Nephron progenitor cell (in vitro differentiated cells): Measurements from ENCODE around the gene AGO3.

Source experiments
- DNase-seq: peaks from one replicate; pipeline ENCODE4 v3.0.0; 2021
- H3K27ac Mint-ChIP-seq: 2 replicates; pipeline ENCODE4 v1.8.0; 2021; ENCODE audit warnings: mild to moderate bottlenecking, moderate library complexity, mixed read lengths
- H3K27me3 Mint-ChIP-seq: 2 replicates; pipeline ENCODE4 v1.8.0; 2021; ENCODE audit warnings: mild to moderate bottlenecking, low read depth, mixed read lengths; ENCODE audit not compliant: poor library complexity
- H3K36me3 Mint-ChIP-seq: 2 replicates; pipeline ENCODE4 v1.8.0; 2021; ENCODE audit warnings: low read depth, mixed read lengths
- H3K4me1 Mint-ChIP-seq: 2 replicates; pipeline ENCODE4 v1.8.0; 2021; ENCODE audit warnings: mixed read lengths
- H3K4me3 Mint-ChIP-seq: 2 replicates; pipeline ENCODE4 v1.8.0; 2021; ENCODE audit warnings: mild to moderate bottlenecking, moderate library complexity, mixed read lengths
- H3K9me3 Mint-ChIP-seq: 2 replicates; pipeline ENCODE4 v1.8.0; 2021; ENCODE audit warnings: mild to moderate bottlenecking, moderate library complexity, mixed read lengths
- TF ChIP-seq, protein P1 (sequence below): fragments of 200-600 bp; sonication (generic); IDR thresholded peaks from 2 replicates; pipeline ENCODE4 v1.5.0; 2021; ENCODE audit warnings: antibody characterized with exemption

AGO3 gene

GRCh38 chr1:36093226-36093625, 162.3 kb downstream of the AGO3 start:
- no peak overlapping the region for H3K4me3 Mint-ChIP-seq
- TF ChIP-seq, protein P1, sequence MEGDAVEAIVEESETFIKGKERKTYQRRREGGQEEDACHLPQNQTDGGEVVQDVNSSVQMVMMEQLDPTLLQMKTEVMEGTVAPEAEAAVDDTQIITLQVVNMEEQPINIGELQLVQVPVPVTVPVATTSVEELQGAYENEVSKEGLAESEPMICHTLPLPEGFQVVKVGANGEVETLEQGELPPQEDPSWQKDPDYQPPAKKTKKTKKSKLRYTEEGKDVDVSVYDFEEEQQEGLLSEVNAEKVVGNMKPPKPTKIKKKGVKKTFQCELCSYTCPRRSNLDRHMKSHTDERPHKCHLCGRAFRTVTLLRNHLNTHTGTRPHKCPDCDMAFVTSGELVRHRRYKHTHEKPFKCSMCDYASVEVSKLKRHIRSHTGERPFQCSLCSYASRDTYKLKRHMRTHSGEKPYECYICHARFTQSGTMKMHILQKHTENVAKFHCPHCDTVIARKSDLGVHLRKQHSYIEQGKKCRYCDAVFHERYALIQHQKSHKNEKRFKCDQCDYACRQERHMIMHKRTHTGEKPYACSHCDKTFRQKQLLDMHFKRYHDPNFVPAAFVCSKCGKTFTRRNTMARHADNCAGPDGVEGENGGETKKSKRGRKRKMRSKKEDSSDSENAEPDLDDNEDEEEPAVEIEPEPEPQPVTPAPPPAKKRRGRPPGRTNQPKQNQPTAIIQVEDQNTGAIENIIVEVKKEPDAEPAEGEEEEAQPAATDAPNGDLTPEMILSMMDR, result no peak
- no peaks in the 10 kb centered on the region for H3K9me3 Mint-ChIP-seq
- no peak overlapping the region for H3K27ac Mint-ChIP-seq
- peaks cover 18% of the 10 kb centered on the region for H3K4me1 Mint-ChIP-seq
- no peak for DNase-seq
- peaks cover 18% of the 10 kb centered on the region for H3K36me3 Mint-ChIP-seq
- peaks cover 3% of the 10 kb centered on the region for H3K27me3 Mint-ChIP-seq

- Mint-ChIP-seq H3K36me3 (peaks cover 18% of the 10 kb centered on the region), H3K4me3 (no peak overlapping the region), H3K27ac (no peak overlapping the region), H3K27me3 (peaks cover 3% of the 10 kb centered on the region), H3K4me1 (peaks cover 18% of the 10 kb centered on the region), H3K9me3 (no peaks in the 10 kb centered on the region)
- TF ChIP-seq, protein P1, result no peak
- no peak for DNase-seq
Observed at GRCh38 chr1:36093929-36094328, 163.0 kb downstream of the AGO3 start.

- no peak overlapping the region for H3K27ac Mint-ChIP-seq
- H3K27me3 Mint-ChIP-seq, result peaks cover 3% of the 10 kb centered on the region
- H3K4me3 Mint-ChIP-seq, result no peak overlapping the region
- H3K4me1 Mint-ChIP-seq, result peaks cover 13% of the 10 kb centered on the region
- no peak for DNase-seq
- H3K9me3 Mint-ChIP-seq, result no peaks in the 10 kb centered on the region
- TF ChIP-seq, protein P1, result no peak
- peaks cover 18% of the 10 kb centered on the region for H3K36me3 Mint-ChIP-seq
Observed at GRCh38 chr1:36094621-36095061, 163.7 kb downstream of the AGO3 start.

DNA sequence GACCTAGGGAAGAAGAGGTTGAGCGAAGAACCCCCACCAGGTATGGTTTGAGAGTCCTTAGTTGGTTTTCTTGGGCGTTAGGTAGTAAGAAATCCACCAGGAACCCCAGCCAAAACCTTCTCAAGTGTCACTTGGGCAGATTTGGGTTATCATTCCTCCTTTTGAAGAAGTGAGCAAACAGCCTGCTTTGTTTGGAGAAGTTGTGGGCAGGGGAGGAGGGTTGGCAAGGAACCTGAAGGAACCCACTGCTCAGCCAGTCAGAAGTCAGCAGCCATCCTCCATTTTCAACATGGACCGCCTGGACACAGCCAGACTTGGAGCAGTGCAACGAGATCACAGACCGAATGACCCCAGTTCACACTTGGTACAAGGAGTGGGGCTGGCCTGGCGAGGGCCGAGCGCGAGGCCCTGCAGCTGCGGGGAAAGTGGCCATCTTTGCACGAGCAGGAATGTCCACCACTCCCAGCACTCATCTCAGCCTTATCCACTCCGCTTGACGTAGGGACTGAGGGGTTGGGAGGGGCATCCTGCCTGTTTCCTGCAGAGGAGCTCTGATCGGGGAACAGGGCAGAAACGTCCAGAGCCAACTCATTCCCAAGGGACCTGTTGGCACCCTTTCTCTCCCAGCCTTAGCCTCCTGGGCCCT, 165.0 kb downstream of the AGO3 start:
- Mint-ChIP-seq H3K27me3 (peaks cover 5% of the 10 kb centered on the region), H3K27ac (peak overlapping the region; percentile 19), H3K4me3 (no peak overlapping the region), H3K4me1 (peaks cover 6% of the 10 kb centered on the region), H3K9me3 (no peaks in the 10 kb centered on the region), H3K36me3 (peaks cover 14% of the 10 kb centered on the region)
- no peak for DNase-seq
- TF ChIP-seq, protein P1, result no peak

- H3K9me3 Mint-ChIP-seq, result no peaks in the 10 kb centered on the region
- peaks cover 3% of the 10 kb centered on the region for H3K27me3 Mint-ChIP-seq
Observed at GRCh38 chr1:36096500-36097432, 165.9 kb downstream of the AGO3 start.

More at GRCh38 chr1:36096500-36097432, 165.9 kb downstream of the AGO3 start:
- Mint-ChIP-seq H3K4me3 (no peak overlapping the region), H3K27ac (peak overlapping the region; percentile 78), H3K4me1 (peaks cover 6% of the 10 kb centered on the region), H3K36me3 (peaks cover 9% of the 10 kb centered on the region)
- TF ChIP-seq, protein P1, result no peak
- peak; percentile 41 for DNase-seq
